DND-41 (cell line): ENCODE data around the gene CLVS2.

Experiments
- EZH2 ChIP-seq: IDR thresholded peaks from 3 replicates; pipeline ENCODE4 v1.6.1; 2012; ENCODE audit warnings: borderline replicate concordance, low read depth, mild to moderate bottlenecking, moderate library complexity, low read length, inconsistent platforms; ENCODE audit not compliant: severe bottlenecking
- TF ChIP-seq, protein P1 (sequence below): IDR thresholded peaks from 2 replicates; pipeline ENCODE4 v1.5.1; 2012; ENCODE audit warnings: borderline replicate concordance, low read length, moderate library complexity, mild to moderate bottlenecking; ENCODE audit not compliant: poor library complexity, severe bottlenecking; ENCODE audit errors: extremely low read depth

DNA sequence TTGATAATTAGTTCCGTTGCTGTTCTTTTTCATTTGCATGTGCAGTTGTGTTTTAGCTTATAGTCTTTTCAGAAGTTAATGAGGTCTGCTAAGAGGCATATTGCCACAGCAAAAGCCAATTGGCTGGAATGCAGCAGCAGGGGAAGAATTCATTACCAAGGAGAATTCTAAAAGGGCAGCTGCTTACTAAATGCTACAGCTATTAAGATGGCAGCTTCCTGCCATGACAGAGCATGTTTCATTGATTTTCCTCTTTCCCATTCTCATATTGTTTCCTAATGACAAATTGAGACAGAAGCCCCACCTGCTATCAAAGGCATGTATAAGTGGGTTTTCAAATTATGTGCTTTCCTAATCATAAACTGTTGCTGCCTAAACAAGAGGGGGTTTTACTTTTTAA, 66.6 kb downstream of the CLVS2 start:
- TF ChIP-seq, protein P1, sequence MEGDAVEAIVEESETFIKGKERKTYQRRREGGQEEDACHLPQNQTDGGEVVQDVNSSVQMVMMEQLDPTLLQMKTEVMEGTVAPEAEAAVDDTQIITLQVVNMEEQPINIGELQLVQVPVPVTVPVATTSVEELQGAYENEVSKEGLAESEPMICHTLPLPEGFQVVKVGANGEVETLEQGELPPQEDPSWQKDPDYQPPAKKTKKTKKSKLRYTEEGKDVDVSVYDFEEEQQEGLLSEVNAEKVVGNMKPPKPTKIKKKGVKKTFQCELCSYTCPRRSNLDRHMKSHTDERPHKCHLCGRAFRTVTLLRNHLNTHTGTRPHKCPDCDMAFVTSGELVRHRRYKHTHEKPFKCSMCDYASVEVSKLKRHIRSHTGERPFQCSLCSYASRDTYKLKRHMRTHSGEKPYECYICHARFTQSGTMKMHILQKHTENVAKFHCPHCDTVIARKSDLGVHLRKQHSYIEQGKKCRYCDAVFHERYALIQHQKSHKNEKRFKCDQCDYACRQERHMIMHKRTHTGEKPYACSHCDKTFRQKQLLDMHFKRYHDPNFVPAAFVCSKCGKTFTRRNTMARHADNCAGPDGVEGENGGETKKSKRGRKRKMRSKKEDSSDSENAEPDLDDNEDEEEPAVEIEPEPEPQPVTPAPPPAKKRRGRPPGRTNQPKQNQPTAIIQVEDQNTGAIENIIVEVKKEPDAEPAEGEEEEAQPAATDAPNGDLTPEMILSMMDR, result no peak
- no peak for TF ChIP-seq EZH2
